ENCODE results near the gene LRRC55.
A peak's percentile ranks its signal among the peaks of the same experiment; 100 is the strongest.

LRRC55 gene

GRCh38 chr11:57230316-57230715 is 48.6 kb downstream of the LRRC55 start:
- H3K4ac ChIP-seq (ENCODE audit: low read length) = no peak overlapping the region
- DNase-seq (ENCODE audit: low spot score) = no peak
- no peaks in the 10 kb centered on the region for H3K9me3 ChIP-seq (replicated peaks in 1 of 2; ENCODE audit: control insufficient read depth in 2 of 2, insufficient read depth in 1 of 2, low read depth in 1 of 2, low read length in 2 of 2)
- no peak overlapping the region for H3K27ac ChIP-seq (replicated peaks; ENCODE audit: low read length)
- H3K36me3 ChIP-seq (replicated peaks in 1 of 2; ENCODE audit: control insufficient read depth in 2 of 2, insufficient read depth in 2 of 2, low read length in 2 of 2) = no peaks in the 10 kb centered on the region
- H3K23ac ChIP-seq (ENCODE audit: low read depth, low read length, poor library complexity) = no peak overlapping the region
- H3K4me3 ChIP-seq (ENCODE audit: low read length in 2 of 2) = no peak overlapping the region
- no peaks in the 10 kb centered on the region for H3K79me1 ChIP-seq (ENCODE audit: low read depth, low read length)
- peaks cover 11 to 14% of the 10 kb centered on the region in 2 donors for H3K4me1 ChIP-seq (ENCODE audit: control insufficient read depth in 2 of 2, insufficient read depth in 1 of 2, low read depth in 1 of 2, low read length in 2 of 2)
- H3K4me2 ChIP-seq (ENCODE audit: insufficient read depth, low read length, poor library complexity, severe bottlenecking) = no peak overlapping the region
- no peaks in the 10 kb centered on the region for H3K27me3 ChIP-seq (ENCODE audit: control insufficient read depth in 3 of 3, insufficient read depth in 3 of 3, low read depth in 1 of 3, low read length in 3 of 3)
- H2BK12ac ChIP-seq (ENCODE audit: low read length) = no peak overlapping the region
- WGBS, 2 donors (ENCODE audit: extremely low coverage in 2 of 2, insufficient read length in 2 of 2, insufficient replicate concordance in 1 of 2) = no CpG with 5 or more reads among the region's 5 CpGs
- no peak overlapping the region for H4K91ac ChIP-seq (ENCODE audit: low read depth, low read length, poor library complexity)
- H4K8ac ChIP-seq (ENCODE audit: low read depth, low read length) = no peak overlapping the region
- H2BK5ac ChIP-seq (ENCODE audit: low read length) = no peak overlapping the region
- peak overlapping the region; percentile 17 for H2AFZ ChIP-seq (ENCODE audit: low read length)
- no peak overlapping the region for H2BK120ac ChIP-seq (ENCODE audit: low read depth, low read length)
- H3K9ac ChIP-seq (ENCODE audit: low read depth, low read length, poor library complexity) = no peak overlapping the region
- H2AK5ac ChIP-seq (ENCODE audit: low read depth, low read length) = no peak overlapping the region
- no peak overlapping the region for H2BK15ac ChIP-seq (ENCODE audit: low read length)
- H3K18ac ChIP-seq (ENCODE audit: low read length) = no peak overlapping the region
- no peak overlapping the region for H3K14ac ChIP-seq (ENCODE audit: low read length)

- Histone ChIP-seq H3K18ac (ENCODE audit: low read length) (peak overlapping the region; percentile 0), H3K36me3 (replicated peaks in 1 of 2; ENCODE audit: control insufficient read depth in 2 of 2, insufficient read depth in 2 of 2, low read length in 2 of 2) (no peaks in the 10 kb centered on the region), H3K9ac (ENCODE audit: low read depth, low read length, poor library complexity) (no peak overlapping the region), H3K27ac (replicated peaks; ENCODE audit: low read length) (no peak overlapping the region), H2BK120ac (ENCODE audit: low read depth, low read length) (no peak overlapping the region), H2BK5ac (ENCODE audit: low read length) (no peak overlapping the region), H2AFZ (ENCODE audit: low read length) (peak overlapping the region; percentile 13), H3K4ac (ENCODE audit: low read length) (no peak overlapping the region), H3K27me3 (ENCODE audit: control insufficient read depth in 3 of 3, insufficient read depth in 3 of 3, low read depth in 1 of 3, low read length in 3 of 3) (no peaks in the 10 kb centered on the region), H2BK15ac (ENCODE audit: low read length) (no peak overlapping the region), H3K23ac (ENCODE audit: low read depth, low read length, poor library complexity) (no peak overlapping the region), H2AK5ac (ENCODE audit: low read depth, low read length) (no peak overlapping the region), H4K91ac (ENCODE audit: low read depth, low read length, poor library complexity) (no peak overlapping the region), H3K9me3 (replicated peaks in 1 of 2; ENCODE audit: control insufficient read depth in 2 of 2, insufficient read depth in 1 of 2, low read depth in 1 of 2, low read length in 2 of 2) (no peaks in the 10 kb centered on the region), H3K4me2 (ENCODE audit: insufficient read depth, low read length, poor library complexity, severe bottlenecking) (no peak overlapping the region), H4K8ac (ENCODE audit: low read depth, low read length) (no peak overlapping the region), H3K79me1 (ENCODE audit: low read depth, low read length) (no peaks in the 10 kb centered on the region), H2BK12ac (ENCODE audit: low read length) (no peak overlapping the region), H3K4me1 (ENCODE audit: control insufficient read depth in 2 of 2, insufficient read depth in 1 of 2, low read depth in 1 of 2, low read length in 2 of 2) (peaks cover 11 to 16% of the 10 kb centered on the region in 2 donors), H3K4me3 (ENCODE audit: low read length in 2 of 2) (no peak overlapping the region), H3K14ac (ENCODE audit: low read length) (no peak overlapping the region)
- no peak for DNase-seq (ENCODE audit: low spot score)
- no CpG with 5 or more reads among the region's 18 CpGs for WGBS, 2 donors (ENCODE audit: extremely low coverage in 2 of 2, insufficient read length in 2 of 2, insufficient replicate concordance in 1 of 2)
These were observed 49.2 kb downstream of the LRRC55 start for GRCh38 chr11:57230791-57231538.

GRCh38 chr11:57231539-57232253 is 49.9 kb downstream of the LRRC55 start:
- Histone ChIP-seq H3K4me2 (ENCODE audit: insufficient read depth, low read length, poor library complexity, severe bottlenecking) (no peak overlapping the region), H3K27me3 (ENCODE audit: control insufficient read depth in 3 of 3, insufficient read depth in 3 of 3, low read depth in 1 of 3, low read length in 3 of 3) (no peaks in the 10 kb centered on the region), H3K23ac (ENCODE audit: low read depth, low read length, poor library complexity) (no peak overlapping the region), H2BK5ac (ENCODE audit: low read length) (no peak overlapping the region), H3K4me1 (ENCODE audit: control insufficient read depth in 2 of 2, insufficient read depth in 1 of 2, low read depth in 1 of 2, low read length in 2 of 2) (peaks cover 13 to 19% of the 10 kb centered on the region in 2 donors), H3K14ac (ENCODE audit: low read length) (no peak overlapping the region), H3K36me3 (replicated peaks in 1 of 2; ENCODE audit: control insufficient read depth in 2 of 2, insufficient read depth in 2 of 2, low read length in 2 of 2) (no peaks in the 10 kb centered on the region), H3K18ac (ENCODE audit: low read length) (no peak overlapping the region), H3K4ac (ENCODE audit: low read length) (no peak overlapping the region), H2AK5ac (ENCODE audit: low read depth, low read length) (no peak overlapping the region), H2BK15ac (ENCODE audit: low read length) (no peak overlapping the region), H4K8ac (ENCODE audit: low read depth, low read length) (no peak overlapping the region), H3K9me3 (replicated peaks in 1 of 2; ENCODE audit: control insufficient read depth in 2 of 2, insufficient read depth in 1 of 2, low read depth in 1 of 2, low read length in 2 of 2) (no peaks in the 10 kb centered on the region), H2BK12ac (ENCODE audit: low read length) (no peak overlapping the region), H4K91ac (ENCODE audit: low read depth, low read length, poor library complexity) (no peak overlapping the region), H3K4me3 (ENCODE audit: low read length in 2 of 2) (no peak overlapping the region), H3K9ac (ENCODE audit: low read depth, low read length, poor library complexity) (no peak overlapping the region), H2AFZ (ENCODE audit: low read length) (no peak overlapping the region), H2BK120ac (ENCODE audit: low read depth, low read length) (no peak overlapping the region), H3K79me1 (ENCODE audit: low read depth, low read length) (no peaks in the 10 kb centered on the region), H3K27ac (replicated peaks; ENCODE audit: low read length) (no peak overlapping the region)
- DNase-seq (ENCODE audit: low spot score) = no peak
- WGBS, 2 donors (ENCODE audit: extremely low coverage in 2 of 2, insufficient read length in 2 of 2, insufficient replicate concordance in 1 of 2) = no CpG with 5 or more reads among the region's 3 CpGs

- Histone ChIP-seq H3K23ac (ENCODE audit: low read depth, low read length, poor library complexity) (no peak overlapping the region), H3K4ac (ENCODE audit: low read length) (no peak overlapping the region), H2BK12ac (ENCODE audit: low read length) (no peak overlapping the region), H3K14ac (ENCODE audit: low read length) (no peak overlapping the region), H2AK5ac (ENCODE audit: low read depth, low read length) (no peak overlapping the region), H3K79me1 (ENCODE audit: low read depth, low read length) (no peaks in the 10 kb centered on the region), H2BK15ac (ENCODE audit: low read length) (peak overlapping the region; percentile 16), H3K4me2 (ENCODE audit: insufficient read depth, low read length, poor library complexity, severe bottlenecking) (no peak overlapping the region), H4K91ac (ENCODE audit: low read depth, low read length, poor library complexity) (no peak overlapping the region), H2BK5ac (ENCODE audit: low read length) (no peak overlapping the region), H3K4me3 (ENCODE audit: low read length in 2 of 2) (no peak overlapping the region), H3K27ac (replicated peaks; ENCODE audit: low read length) (no peak overlapping the region), H4K8ac (ENCODE audit: low read depth, low read length) (no peak overlapping the region), H3K36me3 (replicated peaks in 1 of 2; ENCODE audit: control insufficient read depth in 2 of 2, insufficient read depth in 2 of 2, low read length in 2 of 2) (no peaks in the 10 kb centered on the region), H2BK120ac (ENCODE audit: low read depth, low read length) (no peak overlapping the region), H2AFZ (ENCODE audit: low read length) (peak overlapping the region; percentile 30), H3K4me1 (ENCODE audit: control insufficient read depth in 2 of 2, insufficient read depth in 1 of 2, low read depth in 1 of 2, low read length in 2 of 2) (peaks cover 23 to 28% of the 10 kb centered on the region in 2 donors), H3K9me3 (replicated peaks in 1 of 2; ENCODE audit: control insufficient read depth in 2 of 2, insufficient read depth in 1 of 2, low read depth in 1 of 2, low read length in 2 of 2) (no peaks in the 10 kb centered on the region), H3K9ac (ENCODE audit: low read depth, low read length, poor library complexity) (no peak overlapping the region), H3K27me3 (ENCODE audit: control insufficient read depth in 3 of 3, insufficient read depth in 3 of 3, low read depth in 1 of 3, low read length in 3 of 3) (no peaks in the 10 kb centered on the region), H3K18ac (ENCODE audit: low read length) (no peak overlapping the region)
- no peak for DNase-seq (ENCODE audit: low spot score)
- no CpG with 5 or more reads among the region's 5 CpGs for WGBS, 2 donors (ENCODE audit: extremely low coverage in 2 of 2, insufficient read length in 2 of 2, insufficient replicate concordance in 1 of 2)
These were observed 51.9 kb downstream of the LRRC55 start for GRCh38 chr11:57233702-57234101.
